ENCODE results near the gene AGBL2. TPM values are rescaled to one million over a fixed set of nuclear protein-coding genes. Genes with fewer than 3 reads are reported as not detected.

AGBL2 gene
- total and polyA plus RNA-seq, 2 donors (not counting 1 experiment from before 2014, with no cell fraction given), result 1.2 to 2.1 TPM

DNA sequence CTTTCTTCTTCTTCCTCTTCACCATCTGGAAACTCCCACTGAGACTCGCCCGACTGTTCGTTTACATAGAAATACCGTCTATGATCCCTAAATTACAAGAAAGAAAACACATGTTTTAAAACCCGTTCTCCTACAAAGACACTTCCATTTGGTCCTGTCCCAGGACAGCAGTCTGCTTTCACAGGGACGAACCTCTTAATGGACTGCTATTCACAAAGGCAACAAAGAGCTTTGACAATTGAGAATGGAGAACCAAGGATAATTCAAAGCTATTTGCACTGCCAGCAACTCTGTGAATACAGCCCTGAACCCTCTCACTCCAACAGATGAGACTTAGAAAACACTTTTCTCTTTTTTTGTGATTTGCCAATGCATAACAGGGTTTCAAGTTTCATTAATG is 16.3 kb upstream of the AGBL2 start:
- H3K36me3 ChIP-seq (ENCODE audit: control insufficient read depth, insufficient read depth, low read length), result peaks cover 14% of the 10 kb centered on the region
- no peak overlapping the region for H3K27ac ChIP-seq (ENCODE audit: insufficient read depth, low read length)
- no peaks in the 10 kb centered on the region for H4K20me1 ChIP-seq (ENCODE audit: control insufficient read depth, extremely low read depth, insufficient read depth, low read length)
- no peak overlapping the region for H2AFZ ChIP-seq (ENCODE audit: low read length)
- no peaks in the 10 kb centered on the region for H3K9me3 ChIP-seq (ENCODE audit: control insufficient read depth, insufficient read depth, low read depth, low read length)
- no peak overlapping the region for H3K4me2 ChIP-seq (ENCODE audit: extremely low read depth, insufficient read depth, low read length)
- TF ChIP-seq, protein P1, sequence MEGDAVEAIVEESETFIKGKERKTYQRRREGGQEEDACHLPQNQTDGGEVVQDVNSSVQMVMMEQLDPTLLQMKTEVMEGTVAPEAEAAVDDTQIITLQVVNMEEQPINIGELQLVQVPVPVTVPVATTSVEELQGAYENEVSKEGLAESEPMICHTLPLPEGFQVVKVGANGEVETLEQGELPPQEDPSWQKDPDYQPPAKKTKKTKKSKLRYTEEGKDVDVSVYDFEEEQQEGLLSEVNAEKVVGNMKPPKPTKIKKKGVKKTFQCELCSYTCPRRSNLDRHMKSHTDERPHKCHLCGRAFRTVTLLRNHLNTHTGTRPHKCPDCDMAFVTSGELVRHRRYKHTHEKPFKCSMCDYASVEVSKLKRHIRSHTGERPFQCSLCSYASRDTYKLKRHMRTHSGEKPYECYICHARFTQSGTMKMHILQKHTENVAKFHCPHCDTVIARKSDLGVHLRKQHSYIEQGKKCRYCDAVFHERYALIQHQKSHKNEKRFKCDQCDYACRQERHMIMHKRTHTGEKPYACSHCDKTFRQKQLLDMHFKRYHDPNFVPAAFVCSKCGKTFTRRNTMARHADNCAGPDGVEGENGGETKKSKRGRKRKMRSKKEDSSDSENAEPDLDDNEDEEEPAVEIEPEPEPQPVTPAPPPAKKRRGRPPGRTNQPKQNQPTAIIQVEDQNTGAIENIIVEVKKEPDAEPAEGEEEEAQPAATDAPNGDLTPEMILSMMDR (conservative IDR thresholded peaks at IDR 0.05 in 1 of 2, IDR thresholded peaks at IDR 0.05 in 1 of 2; ENCODE audit: low read depth in 1 of 2, low read length in 2 of 2), result no peak
- TF ChIP-seq EZH2 (IDR thresholded peaks at IDR 0.05; ENCODE audit: low read length, missing control alignments), result no peak
- H3K27me3 ChIP-seq (ENCODE audit: control insufficient read depth, insufficient read depth, low read length), result no peaks in the 10 kb centered on the region
- peak in 1 of 2 donors; percentile 15 for DNase-seq (ENCODE audit: low read depth in 2 of 2)
- H3K4me1 ChIP-seq (ENCODE audit: control insufficient read depth, extremely low read depth, insufficient read depth, low read length), result no peaks in the 10 kb centered on the region
- H3K79me2 ChIP-seq (ENCODE audit: control insufficient read depth, insufficient read depth, low read length), result no peaks in the 10 kb centered on the region
- H3K9ac ChIP-seq (ENCODE audit: insufficient read depth, low read length), result no peak overlapping the region
- H3K4me3 ChIP-seq (replicated peaks in 1 of 4; ENCODE audit: control extremely low read depth in 1 of 4, insufficient read depth in 1 of 4, low read depth in 3 of 4, low read length in 4 of 4), result no peak overlapping the region

DNA sequence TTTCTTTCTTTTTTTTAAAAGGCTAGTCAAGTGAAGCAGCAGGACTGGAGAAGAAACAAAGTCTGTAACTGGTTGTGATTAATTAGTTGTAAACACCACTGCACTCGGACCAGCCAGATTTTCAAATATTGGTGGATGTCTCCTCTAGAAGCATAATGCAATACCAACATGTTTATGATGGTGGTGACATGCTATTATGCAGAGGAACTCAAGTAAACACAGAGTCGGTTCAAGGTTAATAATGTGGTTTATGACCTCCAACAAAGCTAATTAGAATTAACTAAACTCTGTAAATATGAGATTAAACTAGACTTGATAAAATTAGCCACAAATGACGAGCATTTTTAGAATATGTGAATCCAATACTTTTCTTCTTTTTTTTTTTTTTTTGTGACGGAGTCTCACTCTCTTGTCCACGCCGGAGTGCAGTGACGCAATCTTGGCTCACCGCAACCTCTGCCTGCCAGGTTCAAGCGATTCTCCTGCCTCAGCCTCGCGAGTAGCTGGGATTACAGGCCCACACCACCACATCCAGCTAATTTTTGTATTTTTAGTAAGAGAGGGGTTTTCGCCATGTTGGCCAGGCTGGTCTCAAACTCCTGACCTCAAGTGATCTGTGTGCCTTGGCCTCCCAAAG is 11.8 kb upstream of the AGBL2 start:
- H2AFZ ChIP-seq (ENCODE audit: low read length), result no peak overlapping the region

DNA sequence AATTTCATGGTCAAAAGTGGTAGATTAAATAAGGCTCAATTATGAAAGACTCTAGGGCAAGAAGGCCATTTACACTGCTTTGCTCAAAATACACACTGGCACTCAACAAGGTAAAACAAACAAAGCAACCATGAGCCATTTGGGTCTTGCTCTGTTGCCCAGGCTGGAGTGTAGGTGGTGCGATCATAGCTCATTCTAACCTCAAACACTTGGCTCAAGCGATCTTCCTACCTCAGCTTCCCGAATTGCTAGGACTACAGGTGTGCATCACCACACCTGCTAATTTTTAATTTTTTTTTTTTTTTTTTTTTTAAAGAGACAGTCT is 10.9 kb upstream of the AGBL2 start:
- Histone ChIP-seq H3K4me2 (ENCODE audit: extremely low read depth, insufficient read depth, low read length) (no peak overlapping the region), H3K9ac (ENCODE audit: insufficient read depth, low read length) (no peak overlapping the region), H4K20me1 (ENCODE audit: control insufficient read depth, extremely low read depth, insufficient read depth, low read length) (no peaks in the 10 kb centered on the region), H3K36me3 (ENCODE audit: control insufficient read depth, insufficient read depth, low read length) (peaks cover 14% of the 10 kb centered on the region), H3K27me3 (ENCODE audit: control insufficient read depth, insufficient read depth, low read length) (no peaks in the 10 kb centered on the region), H3K4me1 (ENCODE audit: control insufficient read depth, extremely low read depth, insufficient read depth, low read length) (peaks cover 4% of the 10 kb centered on the region), H3K4me3 (replicated peaks in 1 of 4; ENCODE audit: control extremely low read depth in 1 of 4, insufficient read depth in 1 of 4, low read depth in 3 of 4, low read length in 4 of 4) (no peak overlapping the region), H3K79me2 (ENCODE audit: control insufficient read depth, insufficient read depth, low read length) (no peaks in the 10 kb centered on the region), H2AFZ (ENCODE audit: low read length) (no peak overlapping the region), H3K27ac (ENCODE audit: insufficient read depth, low read length) (no peak overlapping the region), H3K9me3 (ENCODE audit: control insufficient read depth, insufficient read depth, low read depth, low read length) (no peaks in the 10 kb centered on the region)
- TF ChIP-seq EZH2 (IDR thresholded peaks at IDR 0.05; ENCODE audit: low read length, missing control alignments), result no peak
- TF ChIP-seq, protein P1 (conservative IDR thresholded peaks at IDR 0.05 in 1 of 2, IDR thresholded peaks at IDR 0.05 in 1 of 2; ENCODE audit: low read depth in 1 of 2, low read length in 2 of 2), result no peak
- no peak for DNase-seq (ENCODE audit: low read depth in 2 of 2)

More for the DNA sequence above, 11.8 kb upstream of the AGBL2 start:
- Histone ChIP-seq H3K4me3 (replicated peaks in 1 of 4; ENCODE audit: control extremely low read depth in 1 of 4, insufficient read depth in 1 of 4, low read depth in 3 of 4, low read length in 4 of 4) (no peak overlapping the region), H3K9ac (ENCODE audit: insufficient read depth, low read length) (no peak overlapping the region), H3K79me2 (ENCODE audit: control insufficient read depth, insufficient read depth, low read length) (no peaks in the 10 kb centered on the region), H3K4me1 (ENCODE audit: control insufficient read depth, extremely low read depth, insufficient read depth, low read length) (peaks cover 4% of the 10 kb centered on the region), H4K20me1 (ENCODE audit: control insufficient read depth, extremely low read depth, insufficient read depth, low read length) (no peaks in the 10 kb centered on the region), H3K27ac (ENCODE audit: insufficient read depth, low read length) (no peak overlapping the region), H3K27me3 (ENCODE audit: control insufficient read depth, insufficient read depth, low read length) (no peaks in the 10 kb centered on the region), H3K36me3 (ENCODE audit: control insufficient read depth, insufficient read depth, low read length) (peaks cover 20% of the 10 kb centered on the region), H3K9me3 (ENCODE audit: control insufficient read depth, insufficient read depth, low read depth, low read length) (no peaks in the 10 kb centered on the region), H3K4me2 (ENCODE audit: extremely low read depth, insufficient read depth, low read length) (no peak overlapping the region)
- no peak for TF ChIP-seq EZH2 (IDR thresholded peaks at IDR 0.05; ENCODE audit: low read length, missing control alignments)
- TF ChIP-seq, protein P1 (conservative IDR thresholded peaks at IDR 0.05 in 1 of 2, IDR thresholded peaks at IDR 0.05 in 1 of 2; ENCODE audit: low read depth in 1 of 2, low read length in 2 of 2), result no peak
- no peak for DNase-seq (ENCODE audit: low read depth in 2 of 2)
